ENCODE data around the gene GPRIN2. TPM values are rescaled to one million over a fixed set of nuclear protein-coding genes. Genes with fewer than 3 reads are reported as not detected.

Gene GPRIN2
- total and polyA plus RNA-seq, 2 donors from 2014 or later: 8.5 to 12.6 TPM

DNA sequence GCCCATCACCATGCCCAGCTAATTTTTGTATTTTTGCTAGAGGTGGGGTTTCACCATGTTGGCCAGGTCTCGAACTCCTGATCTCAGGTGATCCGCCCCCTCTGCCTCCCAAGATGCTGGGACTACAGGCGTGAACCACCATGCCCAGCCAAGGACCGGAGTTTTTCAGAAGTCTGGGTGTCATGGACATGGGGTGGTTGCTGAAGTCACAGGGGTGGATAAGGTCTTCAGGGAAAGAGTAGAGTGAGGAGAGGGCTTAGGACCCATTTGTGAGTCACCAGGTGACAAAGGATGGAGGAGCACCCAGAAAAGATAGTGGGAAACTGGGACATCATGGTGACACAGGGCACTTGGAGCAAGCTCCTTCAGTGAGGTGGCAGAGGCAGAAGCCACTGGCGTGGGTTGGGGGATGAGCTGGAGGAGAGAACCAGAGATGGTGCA is 2.8 kb upstream of the GPRIN2 start:
- Histone ChIP-seq H3K27ac (ENCODE audit: low read depth in 2 of 2, low read length in 2 of 2) (no peak overlapping the region), H3K36me3 (ENCODE audit: control insufficient read depth in 2 of 3, insufficient read depth in 3 of 3, low read length in 3 of 3) (no peaks in the 10 kb centered on the region), H3K27me3 (ENCODE audit: control insufficient read depth, insufficient read depth, low read length) (no peaks in the 10 kb centered on the region), H3K4me1 (ENCODE audit: control insufficient read depth in 2 of 3, insufficient read depth in 2 of 3, low read depth in 1 of 3, low read length in 3 of 3) (peaks cover 0 to 2% (median 0%) of the 10 kb centered on the region in 3 donors), H3K9me3 (ENCODE audit: control insufficient read depth in 2 of 3, insufficient read depth in 1 of 3, low read length in 3 of 3) (no peaks in the 10 kb centered on the region), H3K9ac (ENCODE audit: low read length in 3 of 3) (no peak overlapping the region), H3K4me3 (ENCODE audit: low read length in 3 of 3) (no peak overlapping the region)
- FAIRE-seq (no peak), DNase-seq (peak in 2 of 5 donors; percentile 35 to 52)
- intact Hi-C loops (cut with DNase I): no loop called here
- TF ChIP-seq, protein P1, sequence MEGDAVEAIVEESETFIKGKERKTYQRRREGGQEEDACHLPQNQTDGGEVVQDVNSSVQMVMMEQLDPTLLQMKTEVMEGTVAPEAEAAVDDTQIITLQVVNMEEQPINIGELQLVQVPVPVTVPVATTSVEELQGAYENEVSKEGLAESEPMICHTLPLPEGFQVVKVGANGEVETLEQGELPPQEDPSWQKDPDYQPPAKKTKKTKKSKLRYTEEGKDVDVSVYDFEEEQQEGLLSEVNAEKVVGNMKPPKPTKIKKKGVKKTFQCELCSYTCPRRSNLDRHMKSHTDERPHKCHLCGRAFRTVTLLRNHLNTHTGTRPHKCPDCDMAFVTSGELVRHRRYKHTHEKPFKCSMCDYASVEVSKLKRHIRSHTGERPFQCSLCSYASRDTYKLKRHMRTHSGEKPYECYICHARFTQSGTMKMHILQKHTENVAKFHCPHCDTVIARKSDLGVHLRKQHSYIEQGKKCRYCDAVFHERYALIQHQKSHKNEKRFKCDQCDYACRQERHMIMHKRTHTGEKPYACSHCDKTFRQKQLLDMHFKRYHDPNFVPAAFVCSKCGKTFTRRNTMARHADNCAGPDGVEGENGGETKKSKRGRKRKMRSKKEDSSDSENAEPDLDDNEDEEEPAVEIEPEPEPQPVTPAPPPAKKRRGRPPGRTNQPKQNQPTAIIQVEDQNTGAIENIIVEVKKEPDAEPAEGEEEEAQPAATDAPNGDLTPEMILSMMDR (IDR thresholded peaks at IDR 0.05; ENCODE audit: borderline replicate concordance, extremely low read depth, insufficient read depth): no peak

DNA sequence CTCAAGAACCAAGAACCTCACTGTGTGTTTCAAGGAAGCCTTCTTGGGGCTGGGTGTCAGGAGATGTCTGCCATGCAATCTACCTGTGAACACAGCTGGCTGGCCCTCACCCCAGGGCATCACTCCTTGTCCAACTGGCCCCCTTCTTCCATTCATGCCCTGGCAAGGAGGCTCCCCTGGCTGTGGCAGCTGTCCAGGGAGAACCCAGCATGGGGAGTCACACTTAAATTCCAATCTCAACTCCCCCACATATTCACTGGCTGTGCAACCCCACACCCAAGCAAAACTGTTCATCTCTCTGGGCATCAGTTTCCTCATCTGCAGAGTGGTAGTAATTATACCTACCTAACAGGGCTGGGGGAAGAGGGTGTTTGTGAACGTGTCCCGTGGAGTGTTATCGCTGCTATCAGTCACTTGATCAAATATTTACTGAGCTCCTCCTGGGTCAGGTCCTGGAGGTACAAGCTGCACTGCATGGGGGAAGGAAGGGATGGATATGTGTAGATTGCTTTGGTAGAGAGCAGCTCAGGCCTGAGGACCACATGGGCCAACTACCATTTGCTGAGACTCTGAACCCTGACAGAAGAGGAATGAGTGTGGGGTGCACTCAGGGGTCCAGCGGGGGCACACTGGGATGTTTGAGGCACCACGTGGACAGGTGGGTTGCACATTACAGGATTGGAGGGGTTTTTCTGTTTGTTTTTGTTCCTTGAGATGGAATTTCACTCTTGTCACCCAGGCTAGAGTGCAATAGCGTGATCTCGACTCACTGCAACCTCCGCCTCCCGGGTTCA is 2.1 kb upstream of the GPRIN2 start:
- TF ChIP-seq, protein P1 (IDR thresholded peaks at IDR 0.05; ENCODE audit: borderline replicate concordance, extremely low read depth, insufficient read depth): no peak
- H3K9me3 ChIP-seq (ENCODE audit: control insufficient read depth in 2 of 3, insufficient read depth in 1 of 3, low read length in 3 of 3): no peaks in the 10 kb centered on the region
- no peak for FAIRE-seq
- no peaks in the 10 kb centered on the region for H3K27me3 ChIP-seq (ENCODE audit: control insufficient read depth, insufficient read depth, low read length)
- H3K27ac ChIP-seq (ENCODE audit: low read depth in 2 of 2, low read length in 2 of 2): no peak overlapping the region
- no peaks in the 10 kb centered on the region for H3K36me3 ChIP-seq (ENCODE audit: control insufficient read depth in 2 of 3, insufficient read depth in 3 of 3, low read length in 3 of 3)
- H3K4me1 ChIP-seq (ENCODE audit: control insufficient read depth in 2 of 3, insufficient read depth in 2 of 3, low read depth in 1 of 3, low read length in 3 of 3): peaks cover 0 to 2% (median 0%) of the 10 kb centered on the region in 3 donors
- DNase-seq: peak in 2 of 5 donors; percentile 64 to 65
- intact Hi-C loops (cut with DNase I): no loop called here
- H3K4me3 ChIP-seq (ENCODE audit: low read length in 3 of 3): no peak overlapping the region
- H3K9ac ChIP-seq (ENCODE audit: low read length in 3 of 3): no peak overlapping the region

DNA sequence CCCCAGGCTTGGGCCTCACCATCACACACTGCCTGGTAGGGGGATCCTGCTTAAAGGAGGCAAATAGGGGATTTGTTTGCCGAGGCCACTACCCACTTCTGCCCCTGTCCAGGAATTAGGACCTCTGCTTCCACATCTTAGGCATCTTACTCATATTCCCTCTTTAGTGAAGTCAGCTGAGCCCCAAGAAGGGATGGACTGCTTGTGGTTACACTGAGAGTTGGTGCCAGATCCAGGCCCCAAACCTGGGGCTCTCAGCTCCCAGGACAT is 1.6 kb upstream of the GPRIN2 start:
- Histone ChIP-seq H3K27ac (ENCODE audit: low read depth in 2 of 2, low read length in 2 of 2) (no peak overlapping the region), H3K36me3 (ENCODE audit: control insufficient read depth in 2 of 3, insufficient read depth in 3 of 3, low read length in 3 of 3) (no peaks in the 10 kb centered on the region), H3K9ac (ENCODE audit: low read length in 3 of 3) (no peak overlapping the region), H3K4me1 (ENCODE audit: control insufficient read depth in 2 of 3, insufficient read depth in 2 of 3, low read depth in 1 of 3, low read length in 3 of 3) (peaks cover 0 to 2% (median 0%) of the 10 kb centered on the region in 3 donors), H3K27me3 (ENCODE audit: control insufficient read depth, insufficient read depth, low read length) (no peaks in the 10 kb centered on the region), H3K9me3 (ENCODE audit: control insufficient read depth in 2 of 3, insufficient read depth in 1 of 3, low read length in 3 of 3) (no peaks in the 10 kb centered on the region), H3K4me3 (ENCODE audit: low read length in 3 of 3) (no peak overlapping the region)
- intact Hi-C loops (cut with DNase I): no loop called here
- TF ChIP-seq, protein P1 (IDR thresholded peaks at IDR 0.05; ENCODE audit: borderline replicate concordance, extremely low read depth, insufficient read depth): no peak
- FAIRE-seq (no peak), DNase-seq (no peak)
